Uterus (tissue), 4 donors: ENCODE results near the gene ROPN1B. TPM values are rescaled to one million over a fixed set of nuclear protein-coding genes. Genes with fewer than 3 reads are reported as not detected.
"Not testable (repeated sequence)": the region's sequence is repeated elsewhere in the genome, so short reads cannot be mapped to it uniquely, and the experiment has no call there.

Source experiments
- DNase-seq, 2 donors: peaks; one replicate each; pipeline ENCODE4 v3.0.0-alpha.2; 2019 to 2020
- H3K27ac ChIP-seq, 2 donors: fragments of 200-600 bp; sonication (generic); 1 replicate in 1 of 2; 2 replicates in 1 of 2; pipeline ENCODE4 v1.5.1; 2016 to 2018
- H3K27me3 ChIP-seq, 2 donors: fragments of 200-600 bp; sonication (generic); one replicate each; pipeline ENCODE4 v1.5.1; 2018 to 2019; ENCODE audit warnings: control low read depth in 1 of 2
- H3K36me3 ChIP-seq, 2 donors: fragments of 200-600 bp; sonication (generic); one replicate each; pipeline ENCODE4 v1.5.1; 2019; ENCODE audit warnings: control low read depth in 1 of 2
- H3K4me1 ChIP-seq, 2 donors: fragments of 200-600 bp; sonication (generic); one replicate each; pipeline ENCODE4 v1.5.1; 2018 to 2019; ENCODE audit warnings: control low read depth in 1 of 2
- H3K4me3 ChIP-seq, 2 donors: fragments of 200-600 bp; sonication (generic); 1 replicate in 1 of 2; 2 replicates in 1 of 2; pipeline ENCODE4 v1.5.1; 2018 to 2019; ENCODE audit warnings: mild to moderate bottlenecking in 1 of 2
- H3K9me3 ChIP-seq, 2 donors: fragments of 200-600 bp; sonication (generic); one replicate each; pipeline ENCODE4 v1.5.1; 2019; ENCODE audit warnings: control low read depth in 1 of 2
- intact Hi-C: fragments of 100-400 bp; cut with DNase I; formaldehyde crosslinking; loops from one replicate; pipeline ENCODE4 v1.15.1; 2023; ENCODE audit warnings: low total_unique reads
- total RNA-seq, 4 donors: library from RNA; depleted of rRNA in 3 of 4; stranded (reverse); fragments of >200 nt in 3 of 4; gene quantifications; one replicate each; pipeline versions ENCODE4 v1.1.0 to v1.2.4, GENCODE V29; 2014 to 2023
- TF ChIP-seq, protein P1 (sequence below), 4 experiments: fragments of 200-600 bp in 2 of 4; fragments of 450-650 bp in 2 of 4; sonication (generic) in 2 of 4; IDR thresholded peaks; one replicate each; pipeline ENCODE4 v1.5.1; 2016 to 2019; ENCODE audit warnings: antibody characterized with exemption in 4 of 4, mild to moderate bottlenecking in 2 of 4, moderate library complexity in 1 of 4
- donor health status: DM: yes; HTN: yes; CAD: no.

ROPN1B gene
- under 1 TPM in 1 of 4 donors, not detected in 3; 0.70 TPM for total RNA-seq

DNA sequence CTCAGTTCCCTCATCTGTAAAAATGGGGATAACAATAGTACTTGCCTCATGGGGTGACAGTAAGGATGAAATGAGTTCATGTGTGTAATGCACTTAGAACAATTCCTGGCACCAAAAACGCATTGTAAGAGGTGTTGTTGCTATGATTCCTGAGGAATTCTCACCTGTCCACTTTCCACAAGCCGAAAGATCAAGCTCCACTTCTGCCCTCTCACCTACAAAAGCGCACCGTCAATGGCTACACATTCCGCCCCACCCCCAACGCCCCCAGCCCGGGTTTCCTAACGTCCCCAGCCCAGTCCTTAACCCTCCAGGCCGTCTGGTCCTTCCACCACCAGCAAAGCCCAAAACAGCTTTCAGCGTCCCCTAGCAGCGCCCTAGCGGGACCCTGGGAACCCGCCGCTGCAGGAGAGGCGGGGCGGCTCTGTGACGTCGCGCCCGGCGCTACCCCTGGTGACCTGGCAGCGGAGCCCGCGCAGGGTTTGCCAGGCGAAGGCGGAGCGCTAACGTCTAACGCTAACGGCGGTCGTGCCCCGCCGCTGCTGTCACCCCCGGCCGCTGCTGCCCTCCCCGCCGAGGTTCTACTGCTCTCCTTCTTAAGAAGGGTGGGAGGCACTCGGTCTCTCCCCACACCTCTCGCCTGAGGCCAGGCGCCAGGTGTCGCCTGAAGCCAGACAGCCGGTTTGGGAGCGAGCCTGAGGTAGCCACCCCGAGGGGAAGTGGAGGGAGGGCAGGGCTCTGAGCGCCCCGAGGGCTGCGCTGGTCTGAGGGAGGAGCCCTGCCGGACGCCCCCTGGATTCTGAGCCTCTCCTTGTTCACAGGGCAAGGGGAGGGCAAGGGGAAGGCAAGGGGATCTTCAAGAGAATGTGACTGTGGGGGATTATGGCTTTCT lies at the start of gene ROPN1B:
TSS of gene ROPN1B (plus strand) at position 478 of the 892 bp plus-strand sequence. CDS start 2,877 bp downstream, outside the sequence.
- H3K9me3 ChIP-seq, DNase-seq, H3K4me3 ChIP-seq, H3K27ac ChIP-seq, H3K36me3 ChIP-seq, intact Hi-C loops, H3K27me3 ChIP-seq, H3K4me1 ChIP-seq: not testable (repeated sequence)

DNA sequence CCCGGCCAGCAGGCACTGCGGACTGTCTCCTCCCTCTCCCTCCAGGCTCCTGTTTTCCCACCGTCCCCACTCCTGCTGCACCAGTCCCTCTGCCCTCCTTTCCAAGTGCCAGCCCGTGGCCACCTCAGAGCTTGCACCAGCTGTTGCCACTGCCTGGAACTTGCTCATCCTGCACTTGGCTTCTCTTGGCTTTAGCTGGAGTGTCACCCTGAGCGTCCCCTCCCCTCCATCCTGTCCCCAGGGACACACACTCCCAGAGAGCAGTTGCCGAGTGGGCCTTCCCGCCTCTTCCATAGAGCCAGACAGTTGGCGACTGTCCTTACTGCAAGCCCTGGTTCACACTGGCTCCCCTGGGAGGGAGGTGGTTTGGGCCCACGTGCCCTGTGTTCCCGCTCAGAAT lies 48.8 kb upstream of the ROPN1B start:
- DNase-seq, H3K4me3 ChIP-seq, H3K9me3 ChIP-seq, H3K27ac ChIP-seq, intact Hi-C loops, H3K4me1 ChIP-seq, H3K36me3 ChIP-seq, H3K27me3 ChIP-seq: not testable (repeated sequence)

DNA sequence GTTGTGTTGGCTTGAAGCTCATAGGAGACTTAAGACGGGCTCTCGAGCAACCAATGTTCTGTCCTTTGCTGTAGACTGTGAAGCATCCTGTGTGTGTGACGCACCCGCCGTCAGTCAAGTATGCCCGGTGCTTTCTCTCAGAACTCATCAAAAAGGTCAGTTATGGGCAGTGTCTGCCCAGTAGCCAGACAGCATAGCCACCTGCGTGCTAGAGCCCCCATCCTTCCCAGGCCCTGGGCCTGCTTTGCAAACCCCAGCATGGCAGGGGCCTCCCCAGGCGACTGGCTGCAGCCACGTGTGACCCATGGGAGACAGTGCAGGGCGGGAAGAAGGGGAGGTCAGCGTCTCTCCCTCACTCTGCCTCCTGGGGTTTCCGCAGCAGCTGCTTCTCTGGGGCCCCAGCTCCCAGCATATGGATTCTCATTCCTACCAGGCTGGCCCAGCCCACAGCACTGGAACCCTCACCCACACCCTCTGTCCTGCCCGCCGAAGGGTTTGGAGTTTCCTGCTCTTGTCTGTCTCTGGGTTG lies 48.2 kb upstream of the ROPN1B start:
- H3K27ac ChIP-seq, H3K4me3 ChIP-seq, H3K4me1 ChIP-seq, H3K9me3 ChIP-seq, intact Hi-C loops, H3K27me3 ChIP-seq, H3K36me3 ChIP-seq, DNase-seq: not testable (repeated sequence)

DNA sequence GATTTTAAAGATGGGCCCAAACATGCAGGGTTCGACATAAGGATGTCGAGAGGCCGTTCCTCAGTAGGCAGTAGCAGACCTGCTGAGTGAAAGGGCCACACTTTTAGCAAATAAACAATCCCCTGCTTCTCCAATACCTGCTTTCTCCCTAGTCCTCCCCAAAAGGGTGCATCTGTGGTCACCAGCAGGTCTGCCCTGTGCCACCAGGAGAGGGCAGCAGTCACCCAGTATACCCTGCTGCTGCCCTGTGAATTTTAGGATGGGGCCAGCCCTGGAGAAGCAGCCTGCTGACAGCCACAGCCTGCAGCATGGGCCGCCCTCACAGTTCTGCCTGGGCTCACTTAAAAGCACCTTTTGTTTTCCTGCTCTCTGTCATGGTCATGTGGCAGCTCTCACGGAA lies 47.3 kb upstream of the ROPN1B start:
- H3K4me3 ChIP-seq, H3K4me1 ChIP-seq, H3K27me3 ChIP-seq, H3K27ac ChIP-seq, intact Hi-C loops, H3K36me3 ChIP-seq, H3K9me3 ChIP-seq: not testable (repeated sequence)
- TF ChIP-seq, protein P1, sequence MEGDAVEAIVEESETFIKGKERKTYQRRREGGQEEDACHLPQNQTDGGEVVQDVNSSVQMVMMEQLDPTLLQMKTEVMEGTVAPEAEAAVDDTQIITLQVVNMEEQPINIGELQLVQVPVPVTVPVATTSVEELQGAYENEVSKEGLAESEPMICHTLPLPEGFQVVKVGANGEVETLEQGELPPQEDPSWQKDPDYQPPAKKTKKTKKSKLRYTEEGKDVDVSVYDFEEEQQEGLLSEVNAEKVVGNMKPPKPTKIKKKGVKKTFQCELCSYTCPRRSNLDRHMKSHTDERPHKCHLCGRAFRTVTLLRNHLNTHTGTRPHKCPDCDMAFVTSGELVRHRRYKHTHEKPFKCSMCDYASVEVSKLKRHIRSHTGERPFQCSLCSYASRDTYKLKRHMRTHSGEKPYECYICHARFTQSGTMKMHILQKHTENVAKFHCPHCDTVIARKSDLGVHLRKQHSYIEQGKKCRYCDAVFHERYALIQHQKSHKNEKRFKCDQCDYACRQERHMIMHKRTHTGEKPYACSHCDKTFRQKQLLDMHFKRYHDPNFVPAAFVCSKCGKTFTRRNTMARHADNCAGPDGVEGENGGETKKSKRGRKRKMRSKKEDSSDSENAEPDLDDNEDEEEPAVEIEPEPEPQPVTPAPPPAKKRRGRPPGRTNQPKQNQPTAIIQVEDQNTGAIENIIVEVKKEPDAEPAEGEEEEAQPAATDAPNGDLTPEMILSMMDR (IDR thresholded peaks at IDR 0.05), result peak; percentile 26 to 58 (median 44)
- peak in 1 of 2 donors; percentile 35 for DNase-seq

DNA sequence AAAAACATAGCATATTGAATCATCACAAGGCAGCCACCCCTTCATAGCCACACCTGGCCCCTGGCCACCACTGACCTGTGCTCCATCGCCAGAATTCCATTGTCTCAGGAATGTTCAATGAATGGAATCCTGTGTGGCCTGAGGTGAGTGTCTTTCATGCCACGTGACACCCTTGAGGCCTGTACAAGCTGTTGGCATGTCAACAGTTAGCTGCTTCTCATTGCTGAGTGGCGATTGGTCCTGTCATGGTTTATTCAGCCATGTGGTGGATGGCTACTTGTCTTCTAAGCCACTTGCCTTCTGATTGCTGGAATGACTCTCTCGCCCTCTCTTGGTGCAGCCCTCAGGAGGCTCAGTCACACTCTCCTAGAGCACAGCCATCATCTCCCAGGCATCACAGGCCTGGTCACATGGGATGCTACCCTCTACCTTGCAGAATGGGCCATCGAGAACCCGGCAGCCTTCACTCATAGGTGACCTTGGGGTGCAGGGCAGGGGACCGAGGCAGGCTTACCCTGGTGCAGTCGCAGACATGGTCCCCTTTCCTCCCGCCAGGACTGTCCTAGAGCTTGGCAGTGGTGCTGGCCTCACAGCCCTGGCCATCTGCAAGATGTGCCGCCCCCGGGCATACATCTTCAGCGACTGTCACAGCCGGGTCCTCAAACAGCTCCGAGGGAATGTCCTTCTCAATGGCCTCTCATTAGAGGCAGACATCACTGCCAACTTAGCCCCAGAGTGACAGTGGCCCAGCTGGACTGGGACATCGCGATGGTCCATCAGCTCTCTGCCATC lies 45.5 kb upstream of the ROPN1B start:
- H3K4me1 ChIP-seq, H3K36me3 ChIP-seq, H3K27me3 ChIP-seq, H3K4me3 ChIP-seq, DNase-seq, H3K27ac ChIP-seq, intact Hi-C loops, H3K9me3 ChIP-seq: not testable (repeated sequence)

DNA sequence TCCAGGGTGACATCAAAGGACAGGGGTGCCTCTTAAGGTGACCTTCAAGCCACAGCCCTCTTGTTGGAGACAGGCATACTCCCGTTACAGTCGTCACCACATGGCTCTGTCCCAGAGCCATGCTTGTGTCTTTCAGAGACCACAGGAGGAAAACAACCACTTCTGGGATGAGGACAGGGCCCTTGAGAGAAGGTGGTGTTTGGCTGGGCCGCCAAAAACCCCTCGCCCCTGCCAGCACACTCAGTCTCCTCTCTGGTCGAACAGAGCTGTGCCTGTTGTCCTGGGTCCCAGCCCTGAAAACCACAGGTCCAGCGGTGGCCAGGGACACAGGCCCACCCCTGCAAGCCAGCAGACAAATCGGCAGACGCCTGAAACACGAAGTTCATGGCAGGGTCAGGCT lies 44.7 kb upstream of the ROPN1B start:
- H3K4me1 ChIP-seq, DNase-seq, H3K27me3 ChIP-seq, intact Hi-C loops, H3K4me3 ChIP-seq, H3K27ac ChIP-seq, H3K9me3 ChIP-seq, H3K36me3 ChIP-seq: not testable (repeated sequence)

DNA sequence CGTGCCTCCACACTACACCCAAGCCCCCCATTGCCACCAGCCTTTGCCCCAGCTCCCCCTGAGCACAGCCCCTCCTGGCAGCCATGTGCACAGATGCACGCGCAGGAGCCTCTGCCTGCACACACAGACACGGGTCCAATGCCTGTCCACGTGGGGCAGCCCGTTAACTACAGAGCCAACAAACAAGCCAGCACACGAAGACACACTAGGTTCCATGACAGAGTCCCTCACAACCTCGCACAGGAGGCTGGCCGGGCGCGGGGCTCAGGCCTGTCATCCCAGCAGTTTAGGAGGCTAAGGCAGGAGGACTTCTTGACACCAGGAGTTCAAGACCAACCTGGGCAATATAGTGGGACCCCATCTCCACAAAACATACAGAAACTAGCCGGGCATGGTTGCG lies 43.3 kb upstream of the ROPN1B start:
- H3K27ac ChIP-seq, H3K27me3 ChIP-seq, intact Hi-C loops, H3K4me1 ChIP-seq, H3K4me3 ChIP-seq, H3K36me3 ChIP-seq, DNase-seq, H3K9me3 ChIP-seq: not testable (repeated sequence)
